Measurements from ENCODE around the gene EXD1.

The EXD1 gene

GRCh38 chr15:41231422-41232226, 1.1 kb upstream of the EXD1 start:
- DNase-seq (ENCODE audit: low read depth) = no peak

GRCh38 chr15:41230345-41230649, 260 bp downstream of the EXD1 start:
- DNase-seq (ENCODE audit: low read depth) = no peak

GRCh38 chr15:41219381-41219780, 11.2 kb downstream of the EXD1 start:
- no peak for DNase-seq (ENCODE audit: low read depth)

- DNase-seq (ENCODE audit: low read depth) = no peak
Measured at GRCh38 chr15:41218851-41219250, 11.7 kb downstream of the EXD1 start.

- no peak for DNase-seq (ENCODE audit: low read depth)
Measured at GRCh38 chr15:41215708-41216107, 14.8 kb downstream of the EXD1 start.

- DNase-seq (ENCODE audit: low read depth) = no peak
Measured at GRCh38 chr15:41207687-41208448, 22.7 kb downstream of the EXD1 start.

- no peak for DNase-seq (ENCODE audit: low read depth)
Measured at GRCh38 chr15:41205315-41205714, 25.2 kb downstream of the EXD1 start.

- no peak for DNase-seq (ENCODE audit: low read depth)
Measured at GRCh38 chr15:41203395-41203794, 27.2 kb downstream of the EXD1 start.

- DNase-seq (ENCODE audit: low read depth) = no peak
Measured at GRCh38 chr15:41199470-41199869, 31.1 kb downstream of the EXD1 start.

GRCh38 chr15:41194444-41194843, 36.1 kb downstream of the EXD1 start:
- DNase-seq (ENCODE audit: low read depth) = no peak

GRCh38 chr15:41183581-41183980, 47.0 kb downstream of the EXD1 start:
- no peak for DNase-seq (ENCODE audit: low read depth)

GRCh38 chr15:41182266-41182665, 48.3 kb downstream of the EXD1 start:
- DNase-seq (ENCODE audit: low read depth) = no peak

- DNase-seq (ENCODE audit: low read depth) = no peak
Measured at GRCh38 chr15:41180206-41180789, 50.3 kb downstream of the EXD1 start.

- DNase-seq (ENCODE audit: low read depth) = no peak
Measured at GRCh38 chr15:41169781-41170180, 60.8 kb downstream of the EXD1 start.

GRCh38 chr15:41169086-41169485, 61.5 kb downstream of the EXD1 start:
- no peak for DNase-seq (ENCODE audit: low read depth)

- DNase-seq (ENCODE audit: low read depth) = no peak
Measured at GRCh38 chr15:41161736-41162135, 68.8 kb downstream of the EXD1 start.

GRCh38 chr15:41161336-41161735, 69.2 kb downstream of the EXD1 start:
- DNase-seq (ENCODE audit: low read depth) = no peak

- DNase-seq (ENCODE audit: low read depth) = no peak
Measured at GRCh38 chr15:41160639-41161315, 69.8 kb downstream of the EXD1 start.

GRCh38 chr15:41154412-41154811, 76.1 kb downstream of the EXD1 start:
- DNase-seq (ENCODE audit: low read depth) = no peak

- no peak for DNase-seq (ENCODE audit: low read depth)
Measured at GRCh38 chr15:41153733-41154132, 76.8 kb downstream of the EXD1 start.

- DNase-seq (ENCODE audit: low read depth) = no peak
Measured at GRCh38 chr15:41151451-41152005, 79.0 kb downstream of the EXD1 start.

- no peak for DNase-seq (ENCODE audit: low read depth)
Measured at GRCh38 chr15:41150279-41150678, 80.3 kb downstream of the EXD1 start.

Measured in activated T-helper 1 cell treated with Interleukin-2 at 50 U/mL for 16 hours (primary cell).